Kidney capillary endothelial cell (primary cell): Measurements from ENCODE around the gene DPP6.

Source experiments
- DNase-seq: peaks from one replicate; pipeline ENCODE4 v3.0.0-alpha.2; 2018; ENCODE audit warnings: low spot score

Gene DPP6

GRCh38 chr7:154817224-154817896 is 765.2 kb downstream of the DPP6 start:
- DNase-seq, result no peak

GRCh38 chr7:154827007-154827406 is 774.8 kb downstream of the DPP6 start:
- no peak for DNase-seq

- DNase-seq, result no peak
These were observed 780.5 kb downstream of the DPP6 start for GRCh38 chr7:154832557-154833138.

GRCh38 chr7:154836021-154836448 is 783.8 kb downstream of the DPP6 start:
- DNase-seq, result no peak

- DNase-seq, result no peak
These were observed 784.9 kb downstream of the DPP6 start for GRCh38 chr7:154837087-154837486.

- DNase-seq, result no peak
These were observed 785.4 kb downstream of the DPP6 start for GRCh38 chr7:154837622-154838021.

GRCh38 chr7:154840086-154840485 is 787.9 kb downstream of the DPP6 start:
- no peak for DNase-seq

- DNase-seq, result no peak
These were observed 789.6 kb downstream of the DPP6 start for GRCh38 chr7:154841731-154842331.

- DNase-seq, result no peak
These were observed 790.4 kb downstream of the DPP6 start for GRCh38 chr7:154842591-154842990.

GRCh38 chr7:154843670-154844237 is 791.6 kb downstream of the DPP6 start:
- DNase-seq, result no peak

- no peak for DNase-seq
These were observed 792.3 kb downstream of the DPP6 start for GRCh38 chr7:154844499-154844898.

- DNase-seq, result no peak
These were observed 792.8 kb downstream of the DPP6 start for GRCh38 chr7:154844955-154845354.

GRCh38 chr7:154848464-154848863 is 796.3 kb downstream of the DPP6 start:
- no peak for DNase-seq

- DNase-seq, result no peak
These were observed 800.0 kb downstream of the DPP6 start for GRCh38 chr7:154852205-154852604.

- DNase-seq, result no peak
These were observed 801.0 kb downstream of the DPP6 start for GRCh38 chr7:154853063-154853726.

GRCh38 chr7:154853727-154854095 is 801.5 kb downstream of the DPP6 start:
- DNase-seq, result no peak

GRCh38 chr7:154854836-154855235 is 802.6 kb downstream of the DPP6 start:
- no peak for DNase-seq

GRCh38 chr7:154855366-154855765 is 803.2 kb downstream of the DPP6 start:
- DNase-seq, result no peak

- DNase-seq, result no peak
These were observed 804.5 kb downstream of the DPP6 start for GRCh38 chr7:154856733-154857132.

- no peak for DNase-seq
These were observed 805.0 kb downstream of the DPP6 start for GRCh38 chr7:154857240-154857639.

- no peak for DNase-seq
These were observed 805.8 kb downstream of the DPP6 start for GRCh38 chr7:154857728-154858681.
